Stomach (tissue), 9 donors: ENCODE data around the gene HPD. TPM values are rescaled to one million over a fixed set of nuclear protein-coding genes. Genes with fewer than 3 reads are reported as not detected.

Experiments
- DNase-seq, 2 donors: peaks; one replicate each; pipeline versions ENCODE4 v3.0.0 to v3.0.0-alpha.2; 2013 to 2019
- H3K27ac ChIP-seq, 5 donors: fragments of 200-600 bp in 4 of 5; sonication (generic) in 4 of 5; one replicate each; pipeline ENCODE4 v1.5.1; 2013 to 2019; ENCODE audit warnings: mild to moderate bottlenecking in 1 of 5, moderate library complexity in 1 of 5
- H3K27me3 ChIP-seq, 3 donors: fragments of 200-600 bp; sonication (generic); one replicate each; pipeline ENCODE4 v1.5.1; 2017 to 2019; ENCODE audit warnings: mixed run types in 1 of 3
- H3K36me3 ChIP-seq, 4 donors: fragments of 200-600 bp; sonication (generic); 1 replicate in 3 of 4; 2 replicates in 1 of 4; pipeline ENCODE4 v1.5.1; 2016 to 2019
- H3K4me1 ChIP-seq, 4 donors: fragments of 200-600 bp; sonication (generic); one replicate each; pipeline ENCODE4 v1.5.1; 2016 to 2019
- H3K4me3 ChIP-seq, 4 donors: fragments of 200-600 bp; sonication (generic) in 3 of 4; one replicate each; pipeline ENCODE4 v1.5.1; 2016 to 2019; ENCODE audit warnings: mild to moderate bottlenecking in 1 of 4
- H3K9me3 ChIP-seq, 4 donors: fragments of 200-600 bp; sonication (generic); one replicate each; pipeline ENCODE4 v1.5.1; 2016 to 2019
- CTCF ChIP-seq, 7 experiments: fragments of 450-650 bp in 4 of 7; fragments of 200-600 bp in 3 of 7; sonication (generic) in 3 of 7; IDR thresholded peaks; one replicate each; pipeline ENCODE4 v1.5.1; 2016 to 2019; ENCODE audit warnings: antibody characterized with exemption in 7 of 7, control low read depth in 2 of 7, mild to moderate bottlenecking in 1 of 7
- EP300 ChIP-seq: sonication (generic); formaldehyde crosslinking; IDR thresholded peaks from one replicate; pipeline ENCODE4 v1.6.1; 2017; ENCODE audit warnings: antibody characterized with exemption
- POLR2A ChIP-seq, 4 donors: fragments of 450-650 bp; IDR thresholded peaks; one replicate each; pipeline ENCODE4 v1.6.1; 2016; ENCODE audit warnings: antibody characterized with exemption in 4 of 4, control low read depth in 2 of 4, mild to moderate bottlenecking in 1 of 4, moderate library complexity in 1 of 4
- POLR2AphosphoS5 ChIP-seq, 3 donors: sonication (generic); formaldehyde crosslinking; IDR thresholded peaks; one replicate each; pipeline ENCODE4 v1.6.1; 2016; ENCODE audit warnings: antibody characterized with exemption in 3 of 3
- WGBS, 5 donors: extraction: QIAGEN DNeasy Blood & Tissue Kit in 3 of 5; methylation state at CpG; one replicate each; pipeline versions ENCODE4 v1.1.5 to v1.1.7; 2013 to 2018; 5-methylcytosine and 5-hydroxymethylcytosine counted together
- intact Hi-C: fragments of 100-400 bp; cut with DNase I; formaldehyde crosslinking; loops from one replicate; pipeline ENCODE4 v1.15.1; 2023; ENCODE audit warnings: low total_unique reads
- polyA plus RNA-seq, 3 donors: library from polyadenylated mRNA; stranded (reverse); fragments of 200-250 nt; gene quantifications; one replicate each; pipeline ENCODE4 v1.2.3, GENCODE V29; 2013
- total RNA-seq, 5 donors: library from RNA; depleted of rRNA; stranded (reverse); fragments of >200 nt; gene quantifications; one replicate each; pipeline versions ENCODE4 v1.1.0 to v1.2.3, GENCODE V29; 2014 to 2016
- donor health status: healthy with polysubstance abuse.
- donor health status: Bipolar disorder and iron deficiency.
- donor health status: healthy.

HPD gene
- total and polyA plus RNA-seq, 8 donors = 0.40 to 3.1 (median 0.73) TPM; not detected in 5

GRCh38 chr12:121823101-121823726 lies 35.4 kb downstream of the HPD start:
- H3K9me3 ChIP-seq = no peaks in the 10 kb centered on the region
- DNase-seq = no peak
- H3K4me1 ChIP-seq = peaks cover 0 to 5% (median 2%) of the 10 kb centered on the region in 4 donors
- no peaks in the 10 kb centered on the region for H3K27me3 ChIP-seq
- H3K27ac ChIP-seq = no peak overlapping the region
- TF ChIP-seq POLR2A (IDR thresholded peaks at IDR 0.05) (no peak), POLR2AphosphoS5 (IDR thresholded peaks at IDR 0.05) (no peak), CTCF (IDR thresholded peaks at IDR 0.05) (no peak), EP300 (no peak)
- 84 to 95% (median 90%) methylated on average over 22 to 36 of the region's 36 CpGs for WGBS, 5 donors
- H3K36me3 ChIP-seq = peaks cover 67 to 100% (median 99%) of the 10 kb centered on the region in 4 donors
- no peak overlapping the region for H3K4me3 ChIP-seq
- intact Hi-C loops = no loop called here

GRCh38 chr12:121822393-121823100 lies 36.1 kb downstream of the HPD start:
- H3K4me1 ChIP-seq = peaks cover 0 to 5% (median 2%) of the 10 kb centered on the region in 4 donors
- DNase-seq = no peak
- no peak overlapping the region for H3K4me3 ChIP-seq
- no peak overlapping the region for H3K27ac ChIP-seq
- WGBS, 5 donors = 91 to 93% (median 93%) methylated on average over 31 to 39 of the region's 39 CpGs
- peaks cover 67 to 100% (median 99%) of the 10 kb centered on the region in 4 donors for H3K36me3 ChIP-seq
- H3K9me3 ChIP-seq = no peaks in the 10 kb centered on the region
- intact Hi-C loops = no loop called here
- TF ChIP-seq EP300 = no peak
- no peak for TF ChIP-seq POLR2AphosphoS5 (IDR thresholded peaks at IDR 0.05)
- TF ChIP-seq POLR2A (IDR thresholded peaks at IDR 0.05) = no peak
- TF ChIP-seq CTCF (IDR thresholded peaks at IDR 0.05) = no peak
- no peaks in the 10 kb centered on the region for H3K27me3 ChIP-seq

- DNase-seq = no peak
- TF ChIP-seq EP300 (no peak), POLR2A (IDR thresholded peaks at IDR 0.05) (no peak), CTCF (IDR thresholded peaks at IDR 0.05) (no peak), POLR2AphosphoS5 (IDR thresholded peaks at IDR 0.05) (no peak)
- intact Hi-C loops = no loop called here
- Histone ChIP-seq H3K27ac (no peak overlapping the region), H3K4me3 (no peak overlapping the region), H3K4me1 (peaks cover 0 to 2% (median 0%) of the 10 kb centered on the region in 4 donors), H3K36me3 (peaks cover 84 to 100% (median 100%) of the 10 kb centered on the region in 4 donors), H3K27me3 (no peaks in the 10 kb centered on the region), H3K9me3 (no peaks in the 10 kb centered on the region)
- 72 to 90% (median 89%) methylated on average over 7 of the region's 7 CpGs for WGBS, 5 donors
Observed at GRCh38 chr12:121820056-121820455, 38.6 kb downstream of the HPD start.

GRCh38 chr12:121819212-121819949 lies 39.3 kb downstream of the HPD start:
- Histone ChIP-seq H3K36me3 (peaks cover 91 to 100% (median 100%) of the 10 kb centered on the region in 4 donors), H3K27me3 (no peaks in the 10 kb centered on the region), H3K4me3 (no peak overlapping the region), H3K4me1 (peaks cover 0 to 8% (median 0%) of the 10 kb centered on the region in 4 donors), H3K27ac (no peak overlapping the region), H3K9me3 (no peaks in the 10 kb centered on the region)
- WGBS, 5 donors = 87 to 93% (median 90%) methylated on average over 20 to 22 of the region's 22 CpGs
- intact Hi-C loops = no loop called here
- TF ChIP-seq EP300 (no peak), POLR2A (IDR thresholded peaks at IDR 0.05) (no peak), POLR2AphosphoS5 (IDR thresholded peaks at IDR 0.05) (no peak), CTCF (IDR thresholded peaks at IDR 0.05) (no peak)
- DNase-seq = no peak
